A549 (cell line): ENCODE measurements around the gene IMMT. TPM values are rescaled to one million over a fixed set of nuclear protein-coding genes. Genes with fewer than 3 reads are reported as not detected.

Experiments
- ATAC-seq, 2 experiments: fragments of 200-7000 bp in 1 of 2; fragments of >200 bp in 1 of 2; cut with Nextera tagmentation in 1 of 2; cut with Tn5 transposase in 1 of 2; 3 replicates each; pipeline versions ENCODE4 v1.8.0 to v1.9.1; 2018 to 2020; ENCODE audit warnings: mild to moderate bottlenecking in 1 of 2, moderate library complexity in 1 of 2
- CTCF ChIA-PET: fragments of 300-600 bp; sonication (Branson Sonifier 250); formaldehyde crosslinking; extraction: SDS; loops from one replicate; lab custom pipeline; 2021; ENCODE audit warnings: antibody characterized with exemption, inconsistent platforms; lab: Yijun Ruan, JAX
- POLR2A ChIA-PET: fragments of 350-600 bp; formaldehyde crosslinking; extraction: SDS; loops from one replicate; lab custom pipeline; 2021; ENCODE audit warnings: antibody characterized with exemption, inconsistent platforms; lab: Yijun Ruan, JAX
- DNase-seq, 2 experiments: peaks; one replicate each; pipeline versions ENCODE4 v3.0.0 to v3.0.0-alpha.2; 2011 to 2016; ENCODE audit warnings: low read depth in 1 of 2, low spot score in 1 of 2
- FAIRE-seq: peaks from 2 replicates; lab custom pipeline; 2011; peaks lifted over from hg19 to GRCh38; lab: Jason Lieb, UNC
- H3K27ac ChIP-seq, 2 experiments: fragments of >200 bp; sonication (Bioruptor Twin); formaldehyde crosslinking; 3 replicates each; pipeline ENCODE4 v1.5.1; 2016 to 2017
- H3K4me1 ChIP-seq: fragments of >200 bp; sonication (Bioruptor Twin); formaldehyde crosslinking; 3 replicates; pipeline ENCODE4 v1.6.1; 2016
- H3K4me2 ChIP-seq: fragments of >200 bp; sonication (Bioruptor Twin); formaldehyde crosslinking; 3 replicates; pipeline ENCODE4 v1.6.1; 2016
- H3K4me3 ChIP-seq: fragments of >200 bp; sonication (Bioruptor Twin); formaldehyde crosslinking; 3 replicates; pipeline ENCODE4 v1.5.1; 2016
- H3K9me3 ChIP-seq: fragments of >200 bp; sonication (Bioruptor Twin); formaldehyde crosslinking; 3 replicates; pipeline ENCODE4 v1.6.1; 2016
- BHLHE40 ChIP-seq: IDR thresholded peaks from 2 replicates; pipeline ENCODE4 v1.6.1; 2012; ENCODE audit warnings: low read depth, low read length, inconsistent platforms
- CBX2 ChIP-seq: fragments of 200-600 bp; sonication (generic); IDR thresholded peaks from 2 replicates; pipeline ENCODE4 v1.6.1; 2016; ENCODE audit warnings: low read depth, mild to moderate bottlenecking, borderline replicate concordance
- CTCF ChIP-seq: fragments of >200 bp; sonication (Bioruptor Twin); formaldehyde crosslinking; IDR thresholded peaks from 3 replicates; pipeline ENCODE4 v1.5.1; 2016
- EHF ChIP-seq: fragments of 250-450 bp; sonication (Bioruptor Pico); IDR thresholded peaks from 2 replicates; pipeline ENCODE4 v1.5.0; 2020; ENCODE audit warnings: mild to moderate bottlenecking
- EP300 ChIP-seq, 2 experiments: fragments of >200 bp; sonication (Bioruptor Twin); formaldehyde crosslinking; IDR thresholded peaks; 2 replicates in 1 of 2; 3 replicates in 1 of 2; pipeline ENCODE4 v1.6.1; 2016 to 2017
- ESRRA ChIP-seq: fragments of 150-350 bp; IDR thresholded peaks from 2 replicates; pipeline ENCODE4 v1.6.1; 2014; ENCODE audit warnings: mild to moderate bottlenecking, low read length, borderline replicate concordance
- FOSB ChIP-seq: fragments of 250-450 bp; sonication (Bioruptor Pico); IDR thresholded peaks from 2 replicates; pipeline ENCODE4 v1.5.0; 2020; ENCODE audit warnings: mild to moderate bottlenecking, moderate library complexity
- GATA3 ChIP-seq: IDR thresholded peaks from 2 replicates; pipeline ENCODE4 v1.6.1; 2012; ENCODE audit warnings: borderline replicate concordance
- HDAC2 ChIP-seq: fragments of 200-600 bp; sonication (generic); IDR thresholded peaks from 2 replicates; pipeline ENCODE4 v1.6.1; 2016
- HES2 ChIP-seq: fragments of >200 bp; sonication (Bioruptor Twin); formaldehyde crosslinking; IDR thresholded peaks from 2 replicates; pipeline ENCODE4 v1.6.1; 2016
- HOXB13 ChIP-seq: fragments of 250-450 bp; sonication (Bioruptor Pico); IDR thresholded peaks from 2 replicates; pipeline ENCODE4 v1.5.0; 2020; ENCODE audit warnings: low read depth, mild to moderate bottlenecking, moderate library complexity
- KDM5A ChIP-seq: fragments of 200-600 bp; sonication (generic); IDR thresholded peaks from 2 replicates; pipeline ENCODE4 v1.6.1; 2016; ENCODE audit warnings: antibody characterized with exemption, mild to moderate bottlenecking
- MAX ChIP-seq: IDR thresholded peaks from 2 replicates; pipeline ENCODE4 v1.6.1; 2012
- MYC ChIP-seq: IDR thresholded peaks from 2 replicates; pipeline ENCODE4 v1.6.1; 2012; ENCODE audit warnings: mild to moderate bottlenecking, inconsistent platforms, low read length, improper control_type of control experiment, borderline replicate concordance
- POLR2A ChIP-seq: IDR thresholded peaks from 2 replicates; pipeline ENCODE4 v1.6.1; 2012; ENCODE audit warnings: mild to moderate bottlenecking, low read length
- POLR2AphosphoS2 ChIP-seq: conservative IDR thresholded peaks from 2 replicates; pipeline ENCODE4 v1.6.1; 2012; ENCODE audit warnings: low read length, improper control_type of control experiment, inconsistent platforms
- RAD21 ChIP-seq, 2 experiments: fragments of >200 bp in 1 of 2; sonication (Bioruptor Twin) in 1 of 2; formaldehyde crosslinking in 1 of 2; IDR thresholded peaks in 1 of 2; conservative IDR thresholded peaks in 1 of 2; 2 replicates in 1 of 2; 3 replicates in 1 of 2; pipeline ENCODE4 v1.6.1; 2012 to 2018; ENCODE audit warnings: inconsistent platforms in 1 of 2
- RARB ChIP-seq: fragments of 250-450 bp; sonication (Bioruptor Pico); IDR thresholded peaks from 2 replicates; pipeline ENCODE4 v1.8.0; 2021; ENCODE audit warnings: mild to moderate bottlenecking, moderate library complexity
- REST ChIP-seq: fragments of 200-600 bp; sonication (generic); IDR thresholded peaks from 2 replicates; pipeline ENCODE4 v1.6.1; 2016; ENCODE audit warnings: antibody characterized with exemption, mild to moderate bottlenecking, moderate library complexity
- SMC3 ChIP-seq: fragments of >200 bp; sonication (Bioruptor Twin); formaldehyde crosslinking; IDR thresholded peaks from 3 replicates; pipeline ENCODE4 v1.6.1; 2018; ENCODE audit warnings: inconsistent platforms
- ZC3H11A ChIP-seq: fragments of 450-650 bp; IDR thresholded peaks from 2 replicates; pipeline ENCODE4 v1.6.1; 2014; ENCODE audit warnings: antibody characterized with exemption, mild to moderate bottlenecking
- ZNF302 ChIP-seq: fragments of 250-450 bp; sonication (Bioruptor Pico); IDR thresholded peaks from 2 replicates; pipeline ENCODE4 v1.9.0; 2021; ENCODE audit warnings: inconsistent platforms, mild to moderate bottlenecking, moderate library complexity
- WGBS: methylation state at CpG from one replicate; pipeline ENCODE4 v1.1.6; 2017; ENCODE audit errors: missing lambda C conversion rate; 5-methylcytosine and 5-hydroxymethylcytosine counted together
- polyA plus RNA-seq, 4 experiments: library from polyadenylated mRNA; depleted of rRNA in 3 of 4; stranded (reverse); fragments of >200 nt; fragmentation: RNase III in 1 of 4; extraction: RNeasy Plus Mini Kit Qiagen cat#74134 plus additional on column Dnase treatment in 1 of 4; gene quantifications; 2 replicates in 3 of 4; 3 replicates in 1 of 4; pipeline ENCODE4 v1.2.3, GENCODE V29; 2011 to 2017

IMMT gene
- polyA plus RNA-seq, 2 of the 4 experiments (the other 2 are of a cell fraction): 101 to 126 TPM

GRCh38 chr2:86221066-86221684 is 25.9 kb upstream of the IMMT start:
- TF ChIP-seq SMC3: peak; percentile 69
- TF ChIP-seq RARB (CRISPR knock-in tag): no peak
- TF ChIP-seq HDAC2: no peak
- TF ChIP-seq RAD21 (conservative IDR thresholded peaks at IDR 0.05 in 1 of 2, IDR thresholded peaks at IDR 0.05 in 1 of 2): peak; percentile 69 to 73
- peak; percentile 64 for TF ChIP-seq CTCF
- CTCF ChIA-PET: interaction anchor here (0.6 to 2.7 kb wide), 15 partner anchors 9 to 567 kb away, joined by 3 to 19 read pairs (median 5); no protein-coding TSS in a partner anchor
- WGBS: 52% methylated on average over 5 of the region's 5 CpGs

GRCh38 chr2:86219896-86220295 is 24.6 kb upstream of the IMMT start:
- Histone ChIP-seq H3K4me1 (no peaks in the 10 kb centered on the region), H3K9me3 (no peaks in the 10 kb centered on the region), H3K4me2 (no peak overlapping the region), H3K27ac (no peak overlapping the region), H3K4me3 (no peak overlapping the region)
- CTCF ChIA-PET: interaction anchor here (2.6 to 2.7 kb wide), 2 partner anchors 150 to 153 kb away, joined by 11 to 19 read pairs; no protein-coding TSS in a partner anchor
- no peak for ATAC-seq
- FAIRE-seq: no peak
- WGBS: 66% methylated on average over 5 of the region's 5 CpGs
- TF ChIP-seq EHF: no peak
- TF ChIP-seq CTCF: no peak
- TF ChIP-seq BHLHE40: no peak
- no peak for TF ChIP-seq POLR2AphosphoS2
- no peak for TF ChIP-seq KDM5A
- TF ChIP-seq ESRRA: no peak
- TF ChIP-seq GATA3: no peak
- no peak for TF ChIP-seq FOSB (CRISPR knock-in tag)
- no peak for TF ChIP-seq ZC3H11A
- no peak for TF ChIP-seq MAX
- no peak for TF ChIP-seq ZNF302 (CRISPR knock-in tag)
- no peak for TF ChIP-seq POLR2A
- TF ChIP-seq REST: no peak
- TF ChIP-seq MYC: no peak
- TF ChIP-seq EP300 (IDR thresholded peaks at IDR 0.05): no peak
- TF ChIP-seq HOXB13 (CRISPR knock-in tag): no peak
- no peak for TF ChIP-seq HES2
- TF ChIP-seq SMC3: no peak
- no peak for TF ChIP-seq CBX2
- POLR2A ChIA-PET: no interaction called here
- DNase-seq: no peak

More at GRCh38 chr2:86221066-86221684, 25.9 kb upstream of the IMMT start:
- no peak overlapping the region for H3K4me2 ChIP-seq
- peak; percentile 44 to 61 for DNase-seq
- no peak overlapping the region for H3K27ac ChIP-seq
- FAIRE-seq: no peak
- H3K9me3 ChIP-seq: no peaks in the 10 kb centered on the region
- H3K4me3 ChIP-seq: no peak overlapping the region
- H3K4me1 ChIP-seq: no peaks in the 10 kb centered on the region
- POLR2A ChIA-PET: interaction anchor here (1.1 to 1.6 kb wide), 2 partner anchors 26 to 220 kb away, joined by 3 to 5 read pairs; partner anchors contain the start of genes IMMT and KDM3A
- ATAC-seq: peak; percentile 33 to 75; a peak in 4 of 6 replicates
